B cell (primary cell): ENCODE results near the gene TMEM63A. TPM values are rescaled to one million over a fixed set of nuclear protein-coding genes. Genes with fewer than 3 reads are reported as not detected.
A peak's percentile ranks its signal among the peaks of the same experiment; 100 is the strongest.

Experiments used
- ATAC-seq: fragments of 200-7000 bp; cut with Tn5 transposase; one replicate; pipeline ENCODE4 v1.10.0; 2021; ENCODE audit warnings: low read depth, mild to moderate bottlenecking, moderate number of reproducible peaks, moderate library complexity
- CTCF ChIA-PET: fragments of 350-600 bp; sonication (Branson Sonifier 250); formaldehyde crosslinking; loops from one replicate; lab custom pipeline; 2021; ENCODE audit warnings: antibody characterized with exemption, inconsistent platforms; lab: Charles Lee
- POLR2A ChIA-PET: fragments of 350-600 bp; sonication (Branson Sonifier 250); formaldehyde crosslinking; loops from one replicate; lab custom pipeline; 2021; ENCODE audit warnings: antibody characterized with exemption; lab: Charles Lee
- DNase-seq: peaks from one replicate; pipeline ENCODE4 v3.0.0; 2013
- H2AFZ ChIP-seq: 2 replicates; pipeline ENCODE4 v1.6.1; 2012; ENCODE audit warnings: mild to moderate bottlenecking, low read depth, low read length; ENCODE audit not compliant: insufficient read depth, poor library complexity, severe bottlenecking
- H3K27ac ChIP-seq, 2 donors: 1 replicate in 1 of 2; 2 replicates in 1 of 2; pipeline ENCODE4 v1.5.1; 2012 to 2013; ENCODE audit warnings: low read length in 2 of 2, mild to moderate bottlenecking in 2 of 2, moderate library complexity in 1 of 2
- H3K27me3 ChIP-seq, 4 experiments: fragments of 200-600 bp in 1 of 4; sonication (generic) in 1 of 4; replicated peaks in 1 of 4; 1 replicate in 2 of 4; 2 replicates in 2 of 4; pipeline versions ENCODE4 v1.6.1 to v1.7.0; 2013 to 2016; ENCODE audit warnings: low read length in 3 of 4, mild to moderate bottlenecking in 2 of 4, mixed read lengths in 1 of 4, moderate library complexity in 1 of 4; ENCODE audit not compliant: insufficient read depth in 4 of 4, control insufficient read depth in 3 of 4; ENCODE audit errors: control extremely low read depth in 1 of 4
- H3K36me3 ChIP-seq, 2 experiments: replicated peaks in 1 of 2; 1 replicate in 1 of 2; 2 replicates in 1 of 2; pipeline versions ENCODE4 v1.6.1 to v1.7.1; 2013; ENCODE audit warnings: low read length in 1 of 2; ENCODE audit not compliant: insufficient read depth in 2 of 2, control insufficient read depth in 1 of 2; ENCODE audit errors: control extremely low read depth in 1 of 2, extremely low read depth in 1 of 2
- H3K4me1 ChIP-seq, 2 donors: fragments of 200-600 bp in 1 of 2; sonication (generic) in 1 of 2; 1 replicate in 1 of 2; 2 replicates in 1 of 2; pipeline versions ENCODE4 v1.5.1 to v1.6.1; 2013 to 2017; ENCODE audit warnings: low read length in 2 of 2; ENCODE audit not compliant: control insufficient read depth in 2 of 2, insufficient read depth in 2 of 2
- H3K4me2 ChIP-seq: replicated peaks from 2 replicates; pipeline ENCODE3; 2012; ENCODE audit warnings: mild to moderate bottlenecking, low read depth, low read length; ENCODE audit not compliant: poor library complexity, severe bottlenecking
- H3K4me3 ChIP-seq, 5 experiments: fragments of 200-600 bp in 1 of 5; sonication (generic) in 1 of 5; 1 replicate in 3 of 5; 2 replicates in 2 of 5; pipeline versions ENCODE4 v1.5.1 to v1.7.0; 2011 to 2016; ENCODE audit warnings: low read length in 4 of 5, mild to moderate bottlenecking in 4 of 5, low read depth in 2 of 5, control low read depth in 1 of 5, moderate library complexity in 1 of 5; ENCODE audit not compliant: insufficient read depth in 1 of 5; ENCODE audit errors: control extremely low read depth in 1 of 5, extremely low read depth in 1 of 5
- H3K79me2 ChIP-seq: fragments of 200-600 bp; sonication (generic); one replicate; pipeline ENCODE4 v1.6.0; 2016; ENCODE audit warnings: low read length; ENCODE audit not compliant: control insufficient read depth, insufficient read depth
- H3K9ac ChIP-seq: fragments of 200-600 bp; sonication (generic); 2 replicates; pipeline ENCODE4 v1.6.1; 2017; ENCODE audit warnings: mild to moderate bottlenecking, low read length, moderate library complexity
- H3K9me3 ChIP-seq, 3 donors: one replicate each; pipeline versions ENCODE4 v1.6.1 to v1.7.1; 2013; ENCODE audit warnings: low read length in 2 of 3; ENCODE audit not compliant: control insufficient read depth in 2 of 3, insufficient read depth in 1 of 3; ENCODE audit errors: control extremely low read depth in 1 of 3
- H4K20me1 ChIP-seq: 2 replicates; pipeline ENCODE4 v1.6.0; 2012; ENCODE audit warnings: mild to moderate bottlenecking, low read length; ENCODE audit not compliant: insufficient read depth, control insufficient read depth, poor library complexity, severe bottlenecking
- H3K27ac Mint-ChIP-seq: one replicate; pipeline ENCODE4 v1.8.0; 2021; ENCODE audit warnings: mixed read lengths
- H3K27me3 Mint-ChIP-seq: one replicate; pipeline ENCODE4 v1.8.0; 2021; ENCODE audit warnings: mixed read lengths
- H3K4me1 Mint-ChIP-seq: one replicate; pipeline ENCODE4 v1.8.0; 2021; ENCODE audit warnings: mixed read lengths
- H3K4me3 Mint-ChIP-seq: one replicate; pipeline ENCODE4 v1.8.0; 2021; ENCODE audit warnings: mixed read lengths
- H3K9me3 Mint-ChIP-seq: one replicate; pipeline ENCODE4 v1.8.0; 2022; ENCODE audit warnings: mixed read lengths; ENCODE audit not compliant: insufficient read depth
- EZH2 ChIP-seq: IDR thresholded peaks from 2 replicates; pipeline ENCODE4 v1.6.1; 2012; ENCODE audit warnings: borderline replicate concordance, low read depth, mild to moderate bottlenecking, moderate library complexity, low read length; ENCODE audit not compliant: insufficient read depth, poor library complexity, severe bottlenecking
- WGBS: methylation state at CpG from one replicate; pipeline ENCODE4 v1.1.5; 2013; ENCODE audit warnings: missing lambda C conversion rate; ENCODE audit not compliant: insufficient coverage; 5-methylcytosine and 5-hydroxymethylcytosine counted together
- intact Hi-C: fragments of 100-400 bp; cut with micrococcal nuclease; formaldehyde crosslinking; loops from one replicate; pipeline ENCODE4 v1.10.0; 2022
- polyA plus RNA-seq: library from polyadenylated mRNA; depleted of rRNA; stranded (reverse); fragments of >200 nt; gene quantifications from 2 replicates; pipeline ENCODE4 v1.2.3, GENCODE V29; 2012
- total RNA-seq, 2 donors: library from RNA; stranded (reverse); fragments of 120-200 nt in 1 of 2; gene quantifications; 1 replicate in 1 of 2; 2 replicates in 1 of 2; pipeline versions ENCODE4 v1.2.3 to v1.2.4, GENCODE V29; 2013 to 2022
- TF ChIP-seq, protein P1 (sequence below): fragments of 200-600 bp; IDR thresholded peaks from one replicate; pipeline ENCODE4 v1.8.0; 2022; ENCODE audit warnings: antibody characterized with exemption, mild to moderate bottlenecking

TMEM63A gene
- total and polyA plus RNA-seq, 2 donors (not counting 1 experiment from before 2014, with no cell fraction given), result 209 to 238 TPM

GRCh38 chr1:225928186-225929175 lies 46.3 kb upstream of the TMEM63A start:
- H3K79me2 ChIP-seq, result peaks cover 10% of the 10 kb centered on the region
- ATAC-seq (no peak), DNase-seq (no peak)
- H3K4me1 Mint-ChIP-seq, result peaks cover 5% of the 10 kb centered on the region
- TF ChIP-seq EZH2, result no peak
- TF ChIP-seq, protein P1, sequence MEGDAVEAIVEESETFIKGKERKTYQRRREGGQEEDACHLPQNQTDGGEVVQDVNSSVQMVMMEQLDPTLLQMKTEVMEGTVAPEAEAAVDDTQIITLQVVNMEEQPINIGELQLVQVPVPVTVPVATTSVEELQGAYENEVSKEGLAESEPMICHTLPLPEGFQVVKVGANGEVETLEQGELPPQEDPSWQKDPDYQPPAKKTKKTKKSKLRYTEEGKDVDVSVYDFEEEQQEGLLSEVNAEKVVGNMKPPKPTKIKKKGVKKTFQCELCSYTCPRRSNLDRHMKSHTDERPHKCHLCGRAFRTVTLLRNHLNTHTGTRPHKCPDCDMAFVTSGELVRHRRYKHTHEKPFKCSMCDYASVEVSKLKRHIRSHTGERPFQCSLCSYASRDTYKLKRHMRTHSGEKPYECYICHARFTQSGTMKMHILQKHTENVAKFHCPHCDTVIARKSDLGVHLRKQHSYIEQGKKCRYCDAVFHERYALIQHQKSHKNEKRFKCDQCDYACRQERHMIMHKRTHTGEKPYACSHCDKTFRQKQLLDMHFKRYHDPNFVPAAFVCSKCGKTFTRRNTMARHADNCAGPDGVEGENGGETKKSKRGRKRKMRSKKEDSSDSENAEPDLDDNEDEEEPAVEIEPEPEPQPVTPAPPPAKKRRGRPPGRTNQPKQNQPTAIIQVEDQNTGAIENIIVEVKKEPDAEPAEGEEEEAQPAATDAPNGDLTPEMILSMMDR, result no peak
- H3K9me3 ChIP-seq, result no peaks in the 10 kb centered on the region
- ChIA-PET CTCF (no interaction called here), POLR2A (no interaction called here)
- H3K27ac ChIP-seq, result no peak overlapping the region
- no peaks in the 10 kb centered on the region for H3K36me3 ChIP-seq
- peak overlapping the region; percentile 42 for H2AFZ ChIP-seq
- H3K9me3 Mint-ChIP-seq, result no peaks in the 10 kb centered on the region
- no peak overlapping the region for H3K9ac ChIP-seq
- H3K4me2 ChIP-seq, result no peak overlapping the region
- H4K20me1 ChIP-seq, result peaks cover 4% of the 10 kb centered on the region
- H3K27me3 Mint-ChIP-seq, result no peaks in the 10 kb centered on the region
- peaks cover 5 to 10% of the 10 kb centered on the region in 2 donors for H3K4me1 ChIP-seq
- no peaks in the 10 kb centered on the region for H3K27me3 ChIP-seq
- no peak overlapping the region for H3K4me3 Mint-ChIP-seq
- intact Hi-C loops, result no loop called here
- H3K27ac Mint-ChIP-seq, result no peak overlapping the region
- no peak overlapping the region for H3K4me3 ChIP-seq
- WGBS, result 95% methylated on average over 12 of the region's 14 CpGs
